ENCODE measurements around the gene DSTN. TPM values are rescaled to one million over a fixed set of nuclear protein-coding genes. Genes with fewer than 3 reads are reported as not detected.

Gene DSTN
- total RNA-seq, 4 donors from 2014 or later, result 166 to 322 (median 242) TPM

GRCh38 chr20:17615645-17616479 lies 46.0 kb downstream of the DSTN start:
- Histone ChIP-seq H3K9me3 (no peaks in the 10 kb centered on the region), H3K4me1 (peaks cover 0 to 60% (median 7%) of the 10 kb centered on the region in 4 donors), H3K27me3 (no peaks in the 10 kb centered on the region), H3K4me3 (no peak overlapping the region), H3K36me3 (peaks cover 0 to 82% (median 7%) of the 10 kb centered on the region in 3 donors), H3K27ac (peak overlapping the region in 3 of 4 donors; percentile 26 to 56 (median 26))
- 55 to 67% methylated on average over 13 to 14 of the region's 22 CpGs for WGBS, 2 donors
- DNase-seq (ENCODE audit: low spot score in 2 of 2), result no peak
- TF ChIP-seq CTCF (IDR thresholded peaks at IDR 0.05) (no peak), EP300 (IDR thresholded peaks at IDR 0.05) (no peak)

DNA sequence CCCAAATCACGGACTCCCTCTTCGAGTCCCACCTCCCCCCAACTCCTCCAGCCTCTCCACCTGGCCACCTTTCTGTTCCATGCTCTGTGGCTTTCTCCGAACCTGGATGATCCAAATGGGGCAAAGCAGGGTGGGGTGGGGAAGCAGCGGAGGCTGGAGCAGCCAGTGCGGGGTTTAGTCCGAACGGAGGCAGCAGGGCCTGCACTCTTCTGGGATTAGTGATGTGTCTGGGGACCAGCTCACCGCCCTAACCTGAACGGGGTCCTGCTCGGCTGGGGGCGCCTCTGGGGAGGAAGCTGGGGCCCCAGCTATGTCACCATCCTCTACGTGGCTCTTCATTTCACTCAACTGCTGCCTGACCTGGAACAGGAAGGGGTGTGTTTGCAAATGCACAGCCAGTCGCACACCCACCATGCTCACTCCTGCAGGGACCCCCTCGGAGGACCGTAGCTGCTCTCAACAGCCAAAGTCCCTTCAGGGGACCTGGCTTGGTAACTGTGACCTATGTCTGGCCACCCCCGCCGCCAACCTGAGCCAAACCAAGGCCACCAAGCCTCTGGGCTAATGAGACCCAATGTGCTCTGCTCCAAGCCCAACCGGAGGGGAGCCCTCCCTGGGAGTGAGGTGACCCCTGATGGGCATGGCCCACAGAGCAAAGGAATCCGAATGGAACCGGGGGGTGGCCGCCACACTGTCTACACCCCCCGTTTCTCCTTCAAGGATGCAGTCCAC lies 46.8 kb downstream of the DSTN start:
- 83 to 88% methylated on average over 17 to 22 of the region's 22 CpGs for WGBS, 2 donors
- Histone ChIP-seq H3K27me3 (no peaks in the 10 kb centered on the region), H3K27ac (no peak overlapping the region), H3K9me3 (no peaks in the 10 kb centered on the region), H3K4me1 (peaks cover 0 to 52% (median 4%) of the 10 kb centered on the region in 4 donors), H3K4me3 (no peak overlapping the region), H3K36me3 (peaks cover 0 to 83% (median 7%) of the 10 kb centered on the region in 3 donors)
- no peak for DNase-seq (ENCODE audit: low spot score in 2 of 2)
- TF ChIP-seq EP300 (IDR thresholded peaks at IDR 0.05) (no peak), CTCF (IDR thresholded peaks at IDR 0.05) (no peak), POLR2A (IDR thresholded peaks at IDR 0.05) (no peak)

DNA sequence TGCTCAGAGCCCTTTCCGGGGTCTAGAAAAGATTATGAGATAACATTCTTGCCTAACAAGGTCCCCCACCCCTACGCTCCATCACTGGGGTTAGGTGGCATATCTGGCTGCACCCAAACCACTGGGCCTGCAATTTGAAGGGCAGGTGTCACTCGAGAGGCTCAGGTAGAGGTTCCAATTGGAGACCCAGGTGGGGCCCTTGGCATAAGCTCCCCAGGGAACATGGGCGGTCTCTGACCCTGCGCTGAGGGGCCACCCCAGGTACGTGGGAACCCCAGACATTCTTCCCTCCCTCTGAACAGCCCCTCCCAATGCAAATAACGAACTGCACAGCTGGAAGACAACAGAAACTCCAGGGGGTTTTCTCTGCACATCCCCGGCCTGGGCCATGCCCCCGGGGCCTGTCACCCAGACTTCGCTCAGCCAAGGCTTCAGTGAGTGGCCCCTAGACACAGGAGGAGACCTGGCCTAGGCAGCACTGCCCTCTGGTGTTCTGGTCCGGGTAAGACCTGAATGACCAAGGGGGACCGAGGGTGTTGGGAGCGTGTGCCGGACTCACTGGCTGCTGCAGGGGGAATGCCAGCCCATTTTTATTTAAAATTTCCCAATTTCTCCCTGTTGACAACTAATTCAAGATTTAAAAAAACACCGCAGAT lies 47.5 kb downstream of the DSTN start:
- no peaks in the 10 kb centered on the region for H3K27me3 ChIP-seq
- no peaks in the 10 kb centered on the region for H3K9me3 ChIP-seq
- 70% methylated on average over 14 to 15 of the region's 15 CpGs for WGBS, 2 donors
- peaks cover 0 to 45% (median 3%) of the 10 kb centered on the region in 4 donors for H3K4me1 ChIP-seq
- peak in 1 of 2 donors; percentile 68 for DNase-seq (ENCODE audit: low spot score in 2 of 2)
- peak; percentile 47 to 90 (median 68) for TF ChIP-seq CTCF (IDR thresholded peaks at IDR 0.05)
- TF ChIP-seq EP300 (IDR thresholded peaks at IDR 0.05), result no peak
- no peak for TF ChIP-seq POLR2A (IDR thresholded peaks at IDR 0.05)
- peaks cover 0 to 90% (median 7%) of the 10 kb centered on the region in 3 donors for H3K36me3 ChIP-seq
- no peak overlapping the region for H3K4me3 ChIP-seq
- H3K27ac ChIP-seq, result no peak overlapping the region

GRCh38 chr20:17617868-17618672 lies 48.2 kb downstream of the DSTN start:
- 82 to 89% methylated on average over 17 to 19 of the region's 20 CpGs for WGBS, 2 donors
- Histone ChIP-seq H3K4me1 (peaks cover 0 to 38% (median 3%) of the 10 kb centered on the region in 4 donors), H3K4me3 (no peak overlapping the region), H3K27me3 (no peaks in the 10 kb centered on the region), H3K36me3 (peaks cover 0 to 97% (median 7%) of the 10 kb centered on the region in 3 donors), H3K27ac (no peak overlapping the region), H3K9me3 (no peaks in the 10 kb centered on the region)
- TF ChIP-seq CTCF (IDR thresholded peaks at IDR 0.05) (no peak), EP300 (IDR thresholded peaks at IDR 0.05) (no peak)
- DNase-seq (ENCODE audit: low spot score in 2 of 2), result peak in 1 of 2 donors; percentile 12

Data from tibial nerve (tissue), 4 donors.